AG10803 (cell line): ENCODE data around the gene SLC38A5.

Experiments
- DNase-seq: peaks from one replicate; pipeline ENCODE4 v3.0.0; 2010; ENCODE audit warnings: low read depth
- H3K4me3 ChIP-seq: 2 replicates; pipeline ENCODE4 v1.5.1; 2011; ENCODE audit warnings: mild to moderate bottlenecking, low read length, control low read depth
- CTCF ChIP-seq: conservative IDR thresholded peaks from 2 replicates; pipeline ENCODE4 v1.5.1; 2011; ENCODE audit warnings: mild to moderate bottlenecking, low read length, control low read depth, inconsistent platforms

SLC38A5 gene

GRCh38 chrX:48461830-48462229 is 8.2 kb downstream of the SLC38A5 start:
- H3K4me3 ChIP-seq = no peak overlapping the region
- no peak for TF ChIP-seq CTCF
- DNase-seq = no peak

GRCh38 chrX:48460606-48461005 is 9.5 kb downstream of the SLC38A5 start:
- DNase-seq = no peak
- no peak for TF ChIP-seq CTCF
- no peak overlapping the region for H3K4me3 ChIP-seq

- DNase-seq = no peak
- no peak for TF ChIP-seq CTCF
- H3K4me3 ChIP-seq = no peak overlapping the region
Measured at GRCh38 chrX:48460031-48460430, 10.0 kb downstream of the SLC38A5 start.

GRCh38 chrX:48459483-48459882 is 10.6 kb downstream of the SLC38A5 start:
- no peak for TF ChIP-seq CTCF
- H3K4me3 ChIP-seq = no peak overlapping the region
- no peak for DNase-seq

- DNase-seq = no peak
- no peak for TF ChIP-seq CTCF
- no peak overlapping the region for H3K4me3 ChIP-seq
Measured at GRCh38 chrX:48458711-48459110, 11.3 kb downstream of the SLC38A5 start.

- DNase-seq = no peak
Measured at GRCh38 chrX:48456628-48457331, 13.3 kb downstream of the SLC38A5 start.

More at GRCh38 chrX:48456628-48457331, 13.3 kb downstream of the SLC38A5 start:
- no peak for TF ChIP-seq CTCF
- H3K4me3 ChIP-seq = no peak overlapping the region
